Measurements from ENCODE around the gene NOPCHAP1. TPM values are rescaled to one million over a fixed set of nuclear protein-coding genes. Genes with fewer than 3 reads are reported as not detected.

NOPCHAP1 gene
- total and polyA plus RNA-seq, 9 donors = 4.5 to 20.2 (median 13.1) TPM

- intact Hi-C loops (cut with DNase I) = no loop called here
- no peaks in the 10 kb centered on the region for H3K9me3 ChIP-seq
- DNase-seq = no peak
- no peak overlapping the region for H3K4me3 ChIP-seq
- 17 to 51% (median 38%) methylated on average over 3 of the region's 3 CpGs for WGBS, 3 donors
- TF ChIP-seq CTCF (IDR thresholded peaks at IDR 0.05) = no peak
- no peak for TF ChIP-seq POLR2A (IDR thresholded peaks at IDR 0.05)
- no peak for TF ChIP-seq EP300 (IDR thresholded peaks at IDR 0.05)
- H3K27me3 ChIP-seq = no peaks in the 10 kb centered on the region
- H3K27ac ChIP-seq = no peak overlapping the region
- H3K4me1 ChIP-seq (ENCODE audit: insufficient read depth) = no peaks in the 10 kb centered on the region
- H3K36me3 ChIP-seq = no peaks in the 10 kb centered on the region
Measured at GRCh38 chr12:104969343-104969742, 16.8 kb upstream of the NOPCHAP1 start.

GRCh38 chr12:104971306-104971705 lies 14.8 kb upstream of the NOPCHAP1 start:
- no peaks in the 10 kb centered on the region for H3K36me3 ChIP-seq
- H3K4me1 ChIP-seq (ENCODE audit: insufficient read depth) = no peaks in the 10 kb centered on the region
- DNase-seq = no peak
- WGBS, 3 donors = 15 to 27% (median 26%) methylated on average over 5 of the region's 5 CpGs
- H3K4me3 ChIP-seq = no peak overlapping the region
- H3K27me3 ChIP-seq = no peaks in the 10 kb centered on the region
- no peak for TF ChIP-seq CTCF (IDR thresholded peaks at IDR 0.05)
- TF ChIP-seq EP300 (IDR thresholded peaks at IDR 0.05) = no peak
- no peak for TF ChIP-seq POLR2A (IDR thresholded peaks at IDR 0.05)
- no peak overlapping the region for H3K27ac ChIP-seq
- intact Hi-C loops (cut with DNase I) = no loop called here
- no peaks in the 10 kb centered on the region for H3K9me3 ChIP-seq

DNA sequence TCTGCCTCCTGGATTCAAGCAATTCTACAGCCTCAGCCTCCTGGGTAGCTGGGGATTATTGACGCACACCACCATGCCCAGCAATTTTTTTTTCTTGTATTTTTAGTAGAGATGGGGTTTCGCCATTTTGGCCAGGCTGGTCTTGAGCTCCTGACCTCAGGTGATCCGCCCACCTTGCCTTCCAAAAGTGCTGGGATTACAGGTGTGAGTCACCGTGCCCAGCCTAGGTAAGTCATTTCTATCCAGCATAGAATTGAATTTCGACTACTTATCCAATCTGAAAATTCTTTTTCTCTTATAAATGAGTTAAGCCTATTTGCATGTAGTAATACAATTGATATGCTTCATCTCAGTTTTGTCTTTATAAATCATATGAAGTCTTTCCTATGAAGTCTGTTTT lies 12.9 kb upstream of the NOPCHAP1 start:
- 95 to 97% (median 96%) methylated on average over 5 of the region's 5 CpGs for WGBS, 3 donors
- Histone ChIP-seq H3K36me3 (no peaks in the 10 kb centered on the region), H3K27me3 (no peaks in the 10 kb centered on the region), H3K27ac (no peak overlapping the region), H3K4me1 (ENCODE audit: insufficient read depth) (no peaks in the 10 kb centered on the region), H3K9me3 (no peaks in the 10 kb centered on the region), H3K4me3 (no peak overlapping the region)
- intact Hi-C loops (cut with DNase I) = no loop called here
- TF ChIP-seq CTCF (IDR thresholded peaks at IDR 0.05) (no peak), EP300 (IDR thresholded peaks at IDR 0.05) (no peak), POLR2A (IDR thresholded peaks at IDR 0.05) (no peak)
- DNase-seq = no peak

DNA sequence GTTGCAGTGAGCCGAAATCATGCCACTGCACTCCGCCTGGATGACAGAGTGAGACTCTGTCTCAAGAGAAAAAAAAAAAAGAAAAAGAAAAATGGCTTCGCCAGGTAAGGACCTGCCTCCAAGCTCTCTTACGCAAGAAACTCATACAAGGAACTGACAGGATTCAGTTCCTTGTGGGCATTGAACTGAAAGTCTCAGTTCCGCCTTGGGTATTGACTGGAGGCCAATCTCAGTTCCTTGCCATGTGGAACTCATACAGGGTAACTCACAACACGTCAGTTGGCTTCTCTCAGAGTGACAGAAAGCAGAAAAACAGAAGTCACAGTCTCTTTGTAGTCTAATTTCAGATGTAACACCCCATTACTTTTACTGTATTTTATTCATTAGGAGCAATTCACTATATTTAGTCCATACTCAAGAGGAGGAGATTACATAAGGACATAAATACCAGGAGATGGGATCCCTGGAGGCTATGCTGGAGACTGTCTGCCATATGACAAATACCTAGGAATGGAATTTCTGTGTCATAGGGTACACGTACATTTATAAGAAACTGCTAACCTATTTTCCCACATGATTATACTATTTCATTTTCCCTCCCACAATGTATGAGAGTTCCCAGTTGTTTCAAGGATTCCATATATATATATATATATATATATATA lies 11.4 kb upstream of the NOPCHAP1 start:
- no peak for DNase-seq
- no peak overlapping the region for H3K27ac ChIP-seq

DNA sequence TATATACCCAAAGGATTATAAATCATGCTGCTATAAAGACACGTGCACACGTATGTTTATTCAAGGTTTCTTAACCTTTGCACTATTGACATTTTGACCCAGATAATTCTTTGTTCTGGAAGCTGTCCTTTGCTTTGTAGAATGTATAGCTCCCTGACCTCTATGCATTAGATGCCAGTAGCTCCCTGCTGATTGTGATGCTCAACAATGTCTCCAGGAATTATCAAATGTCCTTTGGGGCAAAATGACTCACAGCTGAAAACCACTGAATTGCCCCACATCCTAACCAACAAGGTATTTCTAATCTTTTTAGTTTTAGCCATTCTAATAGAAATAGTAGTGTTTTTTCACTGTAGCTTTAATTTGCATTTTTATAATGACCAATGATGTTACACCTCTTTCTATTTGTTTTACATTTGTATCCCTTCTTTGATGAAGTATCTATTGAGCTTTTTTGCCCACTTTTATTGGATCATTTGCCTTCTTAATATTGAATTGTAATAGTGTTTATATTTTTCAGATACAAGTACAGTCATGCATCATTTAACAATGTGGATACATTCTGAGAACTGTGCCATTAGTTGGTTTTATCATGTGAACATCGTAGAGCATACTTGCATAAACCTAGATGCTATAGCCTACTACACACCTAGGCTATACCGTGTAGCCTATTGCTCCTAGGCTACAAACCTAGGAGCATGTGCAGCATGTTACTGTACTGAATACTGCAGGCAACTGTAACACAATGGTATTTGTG lies 10.4 kb upstream of the NOPCHAP1 start:
- H3K4me1 ChIP-seq (ENCODE audit: insufficient read depth) = no peaks in the 10 kb centered on the region
- no peaks in the 10 kb centered on the region for H3K27me3 ChIP-seq
- no peak overlapping the region for H3K27ac ChIP-seq
- DNase-seq = no peak
- intact Hi-C loops (cut with DNase I) = no loop called here
- 51 to 54% methylated on average over 4 of the region's 4 CpGs; no CpG with 5 or more reads in 1 of the 3 donors for WGBS, 3 donors
- TF ChIP-seq POLR2A (IDR thresholded peaks at IDR 0.05) (no peak), CTCF (IDR thresholded peaks at IDR 0.05) (no peak), EP300 (IDR thresholded peaks at IDR 0.05) (no peak)
- no peak overlapping the region for H3K4me3 ChIP-seq
- H3K36me3 ChIP-seq = no peaks in the 10 kb centered on the region
- no peaks in the 10 kb centered on the region for H3K9me3 ChIP-seq

More for the DNA sequence above, 11.4 kb upstream of the NOPCHAP1 start:
- TF ChIP-seq POLR2A (IDR thresholded peaks at IDR 0.05) (no peak), EP300 (IDR thresholded peaks at IDR 0.05) (no peak)
- intact Hi-C loops (cut with DNase I) = no loop called here
- H3K27me3 ChIP-seq = no peaks in the 10 kb centered on the region
- H3K4me1 ChIP-seq (ENCODE audit: insufficient read depth) = no peaks in the 10 kb centered on the region
- no peaks in the 10 kb centered on the region for H3K9me3 ChIP-seq
- H3K4me3 ChIP-seq = no peak overlapping the region
- WGBS, 3 donors = 89 to 91% (median 90%) methylated on average over 7 of the region's 7 CpGs
- no peaks in the 10 kb centered on the region for H3K36me3 ChIP-seq

Data from ovary (tissue), 9 donors.